COLO668 (cell line): ENCODE data around the gene SEZ6L.
A peak's percentile ranks its signal among the peaks of the same experiment; 100 is the strongest.
"Not testable (repeated sequence)": the region's sequence is repeated elsewhere in the genome, so short reads cannot be mapped to it uniquely, and the experiment has no call there.

ENCODE experiments used
- DNase-seq: peaks from one replicate; lab custom pipeline; 2025; ENCODE audit not compliant: unreplicated experiment; lab: John Stamatoyannopoulos, UW

The SEZ6L gene

GRCh38 chr22:26374391-26375026, 205.2 kb downstream of the SEZ6L start:
- no peak for DNase-seq

DNA sequence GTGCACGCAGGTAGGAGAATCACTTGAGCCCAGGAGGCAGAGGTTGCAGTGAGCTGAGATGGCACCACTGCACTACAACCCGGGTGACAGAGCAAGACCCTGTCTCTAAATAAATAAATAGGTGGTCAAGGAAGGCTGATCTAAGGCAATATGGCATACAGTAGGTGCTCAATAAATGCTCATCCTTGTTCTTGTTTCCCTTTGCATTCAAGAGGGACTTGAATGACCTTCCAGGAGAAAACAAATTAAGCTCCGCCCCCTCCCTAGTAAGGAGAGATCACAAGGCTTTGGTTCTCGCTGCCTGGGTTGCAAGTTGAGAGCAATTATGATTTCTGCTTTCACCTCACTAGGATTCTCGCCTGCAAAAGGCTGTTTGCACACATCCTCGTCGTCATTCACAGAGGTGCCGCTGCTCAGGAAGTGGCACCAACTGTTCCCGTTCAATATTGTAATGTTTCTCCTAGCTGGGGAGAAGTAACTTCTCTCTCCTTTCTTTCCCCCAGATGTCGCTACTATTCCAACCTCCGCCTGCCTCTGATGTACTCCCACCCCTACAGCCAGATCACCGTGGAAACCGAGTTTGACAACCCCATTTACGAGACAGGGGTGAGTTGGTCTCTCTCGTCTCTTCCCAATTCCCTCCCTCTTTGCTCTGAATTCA, 208.0 kb downstream of the SEZ6L start:
- no peak for DNase-seq

- no peak for DNase-seq
Observed at GRCh38 chr22:26380072-26380830, 211.0 kb downstream of the SEZ6L start.

GRCh38 chr22:26382782-26383181, 213.5 kb downstream of the SEZ6L start:
- no peak for DNase-seq

DNA sequence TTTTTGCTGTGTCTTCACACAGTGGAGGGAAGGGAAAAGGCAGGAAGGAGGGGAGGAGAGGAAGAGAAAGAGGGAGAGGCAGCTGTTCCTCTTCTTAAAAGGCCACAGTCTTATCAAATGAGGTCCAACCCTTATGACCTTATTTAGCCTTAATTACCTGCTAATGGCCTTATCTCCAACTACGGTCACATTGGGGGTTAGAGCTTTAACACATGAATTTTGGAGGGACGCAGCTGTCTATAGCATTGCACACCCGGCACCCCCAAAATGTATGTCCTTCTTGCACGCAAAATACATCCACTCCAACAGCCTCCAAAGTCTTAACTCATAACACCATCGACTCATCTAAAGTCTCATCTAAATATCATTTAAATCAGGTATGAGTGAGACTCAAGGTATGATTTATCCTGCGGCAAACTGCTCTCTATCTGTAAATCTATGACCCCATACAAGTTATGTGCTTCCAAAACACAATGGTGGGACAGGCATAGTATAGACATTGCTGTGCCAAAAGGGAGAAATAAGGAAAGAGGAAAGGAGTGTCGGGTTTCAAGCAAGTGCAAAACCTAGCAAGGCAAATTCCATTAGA, 214.8 kb downstream of the SEZ6L start:
- DNase-seq: no peak

GRCh38 chr22:26385164-26385563, 215.9 kb downstream of the SEZ6L start:
- DNase-seq: no peak

GRCh38 chr22:26389125-26389524, 219.9 kb downstream of the SEZ6L start:
- no peak for DNase-seq

DNA sequence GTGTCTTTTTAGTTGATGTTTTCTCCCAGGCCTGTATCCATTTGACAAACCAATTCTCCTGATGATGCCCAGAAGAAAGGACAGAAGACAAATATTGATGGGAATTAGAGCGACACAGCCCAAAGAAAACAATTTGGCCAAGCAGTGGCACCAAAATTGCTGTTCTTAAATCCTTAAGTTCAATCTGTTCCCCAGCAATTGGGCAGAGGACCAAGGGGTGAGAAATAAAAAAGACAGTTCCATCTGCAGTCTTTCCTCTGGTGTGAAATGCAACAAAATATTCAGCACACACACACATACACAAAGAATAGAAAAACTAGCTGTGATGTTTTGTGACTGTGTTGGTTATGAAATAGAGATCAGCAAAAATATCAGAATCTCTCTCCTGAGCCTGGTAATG, 221.8 kb downstream of the SEZ6L start:
- no peak for DNase-seq

DNA sequence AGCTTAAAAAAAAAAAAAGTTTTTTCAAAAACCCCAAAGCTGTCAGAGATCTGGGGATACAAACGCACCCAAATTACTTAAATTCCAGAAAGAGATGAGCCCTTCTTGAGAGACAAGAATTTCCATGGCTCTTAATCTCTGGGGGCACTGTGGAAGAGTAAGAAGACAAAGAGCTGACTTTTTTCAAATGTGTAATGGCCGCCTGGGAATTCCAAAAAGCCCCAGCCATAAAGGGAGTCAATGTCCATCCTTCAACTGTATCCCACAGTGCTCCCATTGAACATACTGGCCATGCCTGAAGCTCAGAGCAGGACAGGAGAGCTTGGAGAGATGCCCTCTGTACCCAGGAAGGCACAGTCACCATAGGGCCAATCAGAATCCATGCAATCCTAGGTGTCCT, 222.4 kb downstream of the SEZ6L start:
- no peak for DNase-seq

DNA sequence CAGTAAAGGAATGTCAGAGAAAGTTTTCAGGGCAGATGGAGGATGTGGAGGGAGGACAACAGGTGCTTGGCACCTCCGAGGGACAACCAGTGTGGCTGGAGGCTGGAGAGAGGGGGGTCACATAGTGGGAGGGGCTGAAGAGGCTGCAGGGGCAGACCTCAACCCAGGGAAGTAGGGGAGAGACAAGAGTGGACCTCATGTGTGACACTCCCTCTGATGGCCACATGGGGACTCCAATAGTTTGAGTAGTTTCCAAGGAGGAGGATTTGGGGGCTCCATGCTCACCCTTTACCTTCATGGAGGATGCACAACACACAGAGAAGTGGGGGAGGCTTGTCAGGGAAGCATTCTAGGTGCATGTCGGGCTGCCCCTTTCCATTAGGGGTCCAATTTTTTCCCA, 224.7 kb downstream of the SEZ6L start:
- no peak for DNase-seq

GRCh38 chr22:26394777-26395176, 225.5 kb downstream of the SEZ6L start:
- no peak for DNase-seq

DNA sequence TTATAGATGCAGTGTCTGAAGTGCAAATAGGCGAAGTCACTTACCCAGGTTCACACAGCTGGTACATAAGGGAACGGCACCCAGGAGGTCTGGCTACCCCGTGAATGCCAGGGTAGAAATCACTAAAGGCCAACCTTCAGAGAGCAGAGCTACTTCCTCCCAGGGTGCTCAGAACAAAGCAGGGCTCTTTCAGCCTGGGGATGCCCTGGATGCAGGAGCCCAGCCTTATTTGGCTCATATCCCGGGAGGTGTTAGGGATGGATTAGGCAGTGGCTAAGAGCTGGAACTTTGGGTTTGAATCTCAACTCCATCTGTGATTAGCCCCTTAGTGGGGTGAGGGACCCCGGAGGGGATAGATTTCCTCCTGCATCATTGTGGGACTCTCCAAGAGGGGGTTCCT, 226.7 kb downstream of the SEZ6L start:
- DNase-seq: no peak

DNA sequence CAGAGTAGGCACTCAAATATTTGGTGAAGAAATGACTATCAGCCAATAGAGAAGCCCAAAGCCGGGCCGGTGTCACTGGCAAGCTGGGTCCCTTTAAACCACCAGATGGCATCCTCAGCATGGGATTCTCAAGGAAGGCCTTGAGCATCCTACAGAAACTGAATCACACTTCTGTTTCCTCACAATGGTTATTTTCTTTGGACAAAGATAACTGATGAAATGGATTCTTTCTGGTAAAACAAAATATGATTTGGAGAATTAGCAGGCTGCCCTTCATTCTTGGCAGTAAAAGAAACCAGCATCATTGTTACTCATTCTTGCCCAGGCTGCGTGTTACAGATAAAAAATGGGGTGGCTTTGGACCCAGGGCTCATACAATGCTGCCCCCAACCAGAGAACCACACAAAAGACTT, 229.5 kb downstream of the SEZ6L start:
- DNase-seq: peak; percentile 23

- no peak for DNase-seq
Observed at GRCh38 chr22:26399289-26399688, 230.0 kb downstream of the SEZ6L start.

GRCh38 chr22:26401726-26402125, 232.5 kb downstream of the SEZ6L start:
- peak; percentile 4 for DNase-seq

DNA sequence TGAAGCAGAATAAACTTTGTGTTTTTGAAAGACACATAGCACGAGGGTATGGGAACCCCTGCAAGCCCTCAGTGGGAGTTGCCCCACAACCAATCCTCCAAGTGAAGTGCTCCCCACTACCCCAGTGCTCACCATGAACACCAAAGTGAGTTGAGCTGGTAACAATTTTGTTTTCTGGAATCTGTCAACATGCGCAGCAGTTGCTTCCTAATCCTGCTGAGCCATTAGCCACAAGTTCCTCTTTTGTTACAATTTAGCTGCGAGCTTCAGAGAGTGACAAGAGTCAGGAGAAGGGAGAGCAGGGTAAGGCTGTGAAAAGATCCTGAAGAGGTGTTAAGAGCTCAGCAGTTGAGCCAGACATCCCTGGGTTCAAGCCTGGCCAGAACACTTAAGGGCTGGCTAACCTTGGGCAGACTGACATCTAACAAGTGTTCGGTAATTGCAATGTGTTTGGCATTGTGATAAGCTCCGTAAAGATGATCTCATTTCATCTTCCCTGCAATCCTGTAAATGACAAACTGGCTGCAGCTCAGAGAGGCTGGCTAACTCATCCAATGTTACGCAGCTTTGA, 235.7 kb downstream of the SEZ6L start:
- no peak for DNase-seq

- DNase-seq: peak; percentile 35
Observed at GRCh38 chr22:26406118-26406517, 236.9 kb downstream of the SEZ6L start.

DNA sequence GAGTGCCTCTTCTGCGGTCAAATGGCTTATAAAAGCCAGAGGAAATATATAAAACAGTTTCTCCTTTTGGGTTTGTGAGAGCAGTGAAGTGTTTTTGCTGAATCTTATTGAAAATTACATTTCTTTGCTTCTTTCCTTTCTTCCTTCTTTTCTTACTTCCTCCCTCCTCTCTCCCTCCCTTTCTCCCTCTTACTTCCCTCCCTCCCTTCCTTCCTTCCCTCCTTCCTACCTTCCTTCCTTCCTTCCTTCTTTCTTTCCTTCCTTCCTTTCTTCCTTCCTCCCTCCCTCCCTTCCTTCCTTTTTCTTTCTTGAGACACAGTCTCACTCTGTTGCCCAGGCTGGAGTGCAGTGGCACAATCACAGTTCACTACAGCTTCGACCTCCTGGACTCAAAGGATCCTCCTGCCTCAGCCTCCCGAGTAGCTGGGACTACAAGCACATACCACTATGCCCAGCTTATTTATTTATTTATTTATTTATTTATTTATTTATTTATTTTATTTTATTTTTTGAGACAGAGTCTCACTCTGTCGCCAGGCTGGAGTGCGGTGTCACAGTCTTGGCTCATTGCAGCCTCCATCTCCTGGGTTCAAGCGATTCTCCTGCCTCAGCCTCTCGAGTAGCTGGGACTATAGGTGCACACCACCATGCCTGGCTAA, 239.4 kb downstream of the SEZ6L start:
- not testable (repeated sequence) for DNase-seq

DNA sequence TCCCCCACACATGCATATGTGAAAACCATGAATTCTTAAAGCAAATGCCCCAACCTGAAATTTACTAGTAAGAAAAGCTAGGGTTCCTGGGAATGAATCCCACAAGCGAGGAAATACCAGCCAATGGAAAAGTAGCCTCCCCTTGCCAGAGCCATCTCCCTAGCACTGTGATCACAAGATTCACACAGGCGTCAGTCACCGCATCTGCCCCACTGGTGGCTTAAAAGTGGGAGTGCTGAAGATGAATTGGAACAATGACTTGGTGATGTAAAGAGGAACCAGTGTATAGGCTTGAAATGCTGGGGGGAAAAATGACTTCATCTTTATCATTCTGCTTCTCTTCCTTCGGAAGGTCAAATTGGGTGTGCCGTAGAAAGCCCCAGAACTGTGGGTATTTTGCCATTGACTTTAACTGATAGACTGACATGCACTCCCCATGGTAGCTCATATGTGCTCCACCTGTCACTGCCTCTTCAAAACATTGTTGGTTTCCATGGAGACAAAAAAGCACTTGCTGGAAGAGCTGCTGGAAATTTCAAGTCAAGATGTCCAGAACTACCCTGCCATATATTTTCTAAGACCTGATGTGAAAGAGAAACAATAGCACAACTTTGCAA, 240.6 kb downstream of the SEZ6L start:
- no peak for DNase-seq

DNA sequence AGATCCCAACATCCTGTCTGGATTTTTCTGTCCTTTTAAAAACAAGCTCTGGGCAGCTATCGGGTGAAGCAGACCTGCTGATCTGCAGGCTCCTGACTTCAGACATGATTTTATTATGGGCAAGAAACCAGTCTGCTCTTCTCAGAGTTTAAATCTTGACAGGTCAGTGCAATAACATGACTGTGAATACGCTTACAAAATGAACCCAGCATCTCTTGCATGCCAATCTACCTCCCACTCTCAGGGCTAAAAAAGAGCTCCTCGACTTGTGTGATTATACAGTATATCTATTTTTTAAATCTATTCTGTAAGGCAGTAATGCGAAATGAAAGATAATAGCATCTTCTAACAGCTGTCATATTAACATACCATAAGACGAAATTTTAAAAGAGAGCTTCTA, 241.1 kb downstream of the SEZ6L start:
- no peak for DNase-seq

- no peak for DNase-seq
Observed at GRCh38 chr22:26414347-26414746, 245.1 kb downstream of the SEZ6L start.
